ENCODE data around the gene E2F4.

DNA sequence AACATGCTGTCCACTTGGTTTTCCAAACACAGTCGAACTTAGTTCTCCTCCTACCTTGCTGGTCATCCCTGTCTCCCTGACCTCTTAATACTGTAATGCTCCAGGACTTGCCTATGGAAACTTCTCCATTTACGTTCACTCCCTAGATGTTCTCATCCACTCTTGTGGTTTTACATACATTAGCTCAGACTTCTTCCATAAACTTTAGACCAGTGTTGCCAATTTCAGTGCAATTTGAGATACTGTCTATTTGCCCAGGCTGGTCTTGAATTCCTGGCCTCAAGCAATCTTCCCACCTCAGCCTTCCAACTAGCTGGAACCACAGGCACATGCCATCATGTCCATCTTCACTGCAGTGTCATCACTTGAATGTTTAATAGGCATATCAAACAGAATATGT is 9.7 kb upstream of the E2F4 start:
- TF ChIP-seq ZNF384 (IDR thresholded peaks at IDR 0.05) (no peak), SP1 (IDR thresholded peaks at IDR 0.05) (no peak), CTBP1 (IDR thresholded peaks at IDR 0.05; ENCODE audit: borderline replicate concordance) (no peak), SUZ12 (IDR thresholded peaks at IDR 0.05) (no peak), NFRKB (IDR thresholded peaks at IDR 0.05) (no peak), FOXK2 (IDR thresholded peaks at IDR 0.05) (no peak), HDGF (IDR thresholded peaks at IDR 0.05; ENCODE audit: borderline replicate concordance) (no peak), ELF4 (IDR thresholded peaks at IDR 0.05) (no peak), FOXA1 (IDR thresholded peaks at IDR 0.05) (no peak), LEF1 (IDR thresholded peaks at IDR 0.05; ENCODE audit: borderline replicate concordance) (no peak), TARDBP (IDR thresholded peaks at IDR 0.05) (no peak)

Data from HEK293T (cell line).